GM18909 (cell line): Measurements from ENCODE around the gene KANSL1.
"Not testable (repeated sequence)": the region's sequence is repeated elsewhere in the genome, so short reads cannot be mapped to it uniquely, and the experiment has no call there.

Experiments
- ATAC-seq: cut with Tn5 transposase; IDR thresholded peaks from one replicate; pipeline ENCODE4 v1.9.1; 2021; ENCODE audit warnings: mild to moderate bottlenecking; ENCODE audit not compliant: unreplicated experiment, poor library complexity

The KANSL1 gene, protein sequence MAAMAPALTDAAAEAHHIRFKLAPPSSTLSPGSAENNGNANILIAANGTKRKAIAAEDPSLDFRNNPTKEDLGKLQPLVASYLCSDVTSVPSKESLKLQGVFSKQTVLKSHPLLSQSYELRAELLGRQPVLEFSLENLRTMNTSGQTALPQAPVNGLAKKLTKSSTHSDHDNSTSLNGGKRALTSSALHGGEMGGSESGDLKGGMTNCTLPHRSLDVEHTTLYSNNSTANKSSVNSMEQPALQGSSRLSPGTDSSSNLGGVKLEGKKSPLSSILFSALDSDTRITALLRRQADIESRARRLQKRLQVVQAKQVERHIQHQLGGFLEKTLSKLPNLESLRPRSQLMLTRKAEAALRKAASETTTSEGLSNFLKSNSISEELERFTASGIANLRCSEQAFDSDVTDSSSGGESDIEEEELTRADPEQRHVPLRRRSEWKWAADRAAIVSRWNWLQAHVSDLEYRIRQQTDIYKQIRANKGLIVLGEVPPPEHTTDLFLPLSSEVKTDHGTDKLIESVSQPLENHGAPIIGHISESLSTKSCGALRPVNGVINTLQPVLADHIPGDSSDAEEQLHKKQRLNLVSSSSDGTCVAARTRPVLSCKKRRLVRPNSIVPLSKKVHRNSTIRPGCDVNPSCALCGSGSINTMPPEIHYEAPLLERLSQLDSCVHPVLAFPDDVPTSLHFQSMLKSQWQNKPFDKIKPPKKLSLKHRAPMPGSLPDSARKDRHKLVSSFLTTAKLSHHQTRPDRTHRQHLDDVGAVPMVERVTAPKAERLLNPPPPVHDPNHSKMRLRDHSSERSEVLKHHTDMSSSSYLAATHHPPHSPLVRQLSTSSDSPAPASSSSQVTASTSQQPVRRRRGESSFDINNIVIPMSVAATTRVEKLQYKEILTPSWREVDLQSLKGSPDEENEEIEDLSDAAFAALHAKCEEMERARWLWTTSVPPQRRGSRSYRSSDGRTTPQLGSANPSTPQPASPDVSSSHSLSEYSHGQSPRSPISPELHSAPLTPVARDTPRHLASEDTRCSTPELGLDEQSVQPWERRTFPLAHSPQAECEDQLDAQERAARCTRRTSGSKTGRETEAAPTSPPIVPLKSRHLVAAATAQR (N-terminal part only)

DNA sequence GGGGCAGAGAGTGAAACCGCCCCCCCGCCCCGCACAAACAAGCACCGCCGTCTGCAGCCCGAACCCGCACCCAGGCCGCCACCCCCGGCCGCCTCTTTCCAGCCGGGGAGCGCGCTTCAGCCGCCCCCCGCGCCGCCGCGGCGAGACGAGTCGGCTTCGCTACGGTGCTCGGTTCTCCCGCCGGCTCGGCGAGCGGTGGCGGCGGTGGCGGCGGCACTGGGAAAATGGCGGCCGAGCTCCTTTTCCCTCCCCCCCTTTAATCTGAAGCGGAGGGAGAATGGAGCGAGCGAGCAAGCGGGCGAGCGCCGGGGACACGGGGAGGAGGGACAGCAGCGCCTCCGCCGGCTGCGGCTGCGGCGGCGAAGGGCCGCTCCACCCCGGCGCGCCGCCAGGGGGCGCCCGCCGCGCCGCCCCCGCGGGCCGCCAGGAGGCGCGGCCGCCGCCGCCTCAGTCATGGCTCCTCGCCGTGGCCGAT lies at the start of gene KANSL1:
Gene KANSL1, minus strand, starts transcription at position 279 of the 475 bp plus-strand sequence. CDS start 21,286 bp downstream, outside the sequence.
- peak; percentile 67 for ATAC-seq

DNA sequence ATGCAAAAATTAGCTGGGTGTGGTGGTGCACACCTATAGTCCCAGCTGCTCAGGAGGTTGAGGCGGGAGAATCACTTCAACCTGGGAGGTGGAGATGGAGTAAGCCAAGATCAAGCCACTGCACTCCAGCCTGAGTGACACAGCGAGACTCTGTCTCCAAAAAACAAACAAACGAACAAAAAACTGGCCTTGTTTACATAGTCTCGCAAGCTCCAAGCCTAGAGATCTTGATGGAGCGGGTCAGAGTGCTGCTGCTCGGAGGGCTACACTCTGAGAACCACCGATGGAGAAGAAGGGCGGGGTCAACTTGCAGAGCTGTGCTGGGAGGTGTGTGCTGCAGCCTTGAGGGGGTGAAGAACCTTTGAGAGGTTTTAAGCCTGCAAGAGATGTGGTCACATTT lies 38.1 kb upstream of the KANSL1 start:
- not testable (repeated sequence) for ATAC-seq

GRCh38 chr17:46225274-46225794 lies 32.1 kb upstream of the KANSL1 start:
- ATAC-seq: peak; percentile 98

DNA sequence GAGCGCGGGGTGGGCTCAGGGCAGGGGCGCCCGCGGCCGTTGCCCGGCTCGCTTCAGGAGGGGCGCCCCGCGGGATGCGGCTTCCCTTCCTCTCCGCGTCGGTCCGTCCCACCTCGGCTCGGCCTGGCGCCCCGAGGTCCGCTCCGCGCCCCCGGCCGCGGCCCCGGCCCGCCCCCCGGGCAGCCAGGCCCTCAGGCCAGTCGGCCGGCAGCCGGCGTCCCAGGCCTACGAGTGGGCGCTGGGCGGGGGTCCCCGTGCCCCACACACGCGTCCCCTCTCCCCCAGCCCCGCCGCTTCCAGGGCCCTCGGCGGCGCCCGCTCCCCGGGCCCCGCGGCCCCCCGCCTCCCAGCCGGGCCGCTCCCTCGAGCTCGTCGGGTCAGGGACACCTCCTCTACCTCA lies 31.6 kb upstream of the KANSL1 start:
- peak; percentile 36 for ATAC-seq

DNA sequence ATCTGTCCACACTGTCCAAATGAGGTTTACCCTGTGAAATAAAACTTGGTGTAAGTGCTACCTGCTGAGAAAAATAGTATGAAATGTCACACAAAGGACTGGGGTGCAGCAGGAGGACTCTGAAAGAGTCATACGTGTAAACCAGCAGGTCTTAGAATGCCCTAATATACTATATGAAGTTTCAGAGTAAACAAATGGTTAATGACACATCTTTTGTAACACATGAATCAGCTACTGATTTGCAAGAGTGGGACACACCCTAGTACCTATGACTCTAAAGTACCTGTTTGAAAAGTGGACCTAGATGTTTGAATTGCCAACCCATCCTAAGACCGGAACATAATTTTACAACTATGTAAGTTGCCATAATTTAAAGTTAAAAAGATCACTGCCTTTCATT lies 29.8 kb upstream of the KANSL1 start:
- not testable (repeated sequence) for ATAC-seq

- no peak for ATAC-seq
These were observed 23.5 kb upstream of the KANSL1 start for GRCh38 chr17:46216682-46217081.

DNA sequence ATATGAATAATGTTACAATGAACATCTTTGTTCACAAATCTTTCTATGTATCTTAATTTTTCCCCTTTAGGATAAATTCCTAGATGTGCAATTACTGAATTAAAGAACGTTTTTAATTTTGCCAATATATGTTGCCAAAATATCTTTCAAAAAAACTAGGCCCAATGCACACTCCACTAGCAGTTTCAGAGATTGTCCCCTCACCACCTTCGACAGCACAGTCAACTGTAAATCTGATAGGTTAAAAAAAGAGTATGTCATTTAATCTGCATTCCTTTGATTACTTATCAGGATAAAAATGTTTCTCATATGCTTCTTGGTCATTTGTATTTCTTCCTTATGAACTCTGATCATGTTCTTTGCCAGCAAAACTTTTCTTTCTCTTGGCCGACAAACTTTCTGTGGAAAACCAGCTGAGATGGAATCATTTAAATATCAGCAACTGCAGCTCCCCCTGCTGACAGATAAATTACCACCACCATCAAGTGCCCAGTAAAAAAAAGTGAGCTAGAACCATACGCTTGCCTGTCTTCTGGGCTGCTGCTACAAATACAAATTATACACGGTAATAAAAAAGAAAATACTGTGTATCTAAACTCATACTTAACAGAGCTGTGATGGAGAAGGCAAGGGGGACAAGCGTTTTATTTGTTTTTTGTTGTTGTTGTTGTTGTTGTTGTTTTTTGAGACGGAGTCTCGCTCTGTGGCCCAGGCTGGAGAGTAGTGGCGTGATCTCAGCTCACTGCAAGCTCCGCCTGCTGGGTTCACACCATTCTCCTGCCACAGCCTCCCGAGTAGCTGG lies 19.6 kb upstream of the KANSL1 start:
- no peak for ATAC-seq

GRCh38 chr17:46208997-46209396 lies 15.8 kb upstream of the KANSL1 start:
- no peak for ATAC-seq

DNA sequence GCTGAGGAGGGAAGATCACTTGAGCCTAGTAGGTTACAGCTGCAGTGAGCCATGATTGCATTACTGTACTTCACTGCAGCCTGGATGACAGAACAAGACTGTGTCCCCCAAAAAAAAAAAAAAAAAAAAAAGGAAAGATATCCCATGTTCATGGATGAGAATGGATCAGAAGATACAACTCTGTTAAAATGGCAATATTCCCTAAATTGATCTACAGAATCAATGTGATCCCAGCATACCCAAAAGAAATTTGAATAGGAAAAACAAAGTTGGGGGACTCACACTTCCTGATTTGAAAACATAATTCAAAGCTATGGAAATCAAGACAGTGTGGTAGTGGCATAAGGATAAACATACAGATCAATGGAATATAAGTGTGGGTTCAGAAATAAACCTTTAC lies 12.7 kb upstream of the KANSL1 start:
- ATAC-seq: no peak

DNA sequence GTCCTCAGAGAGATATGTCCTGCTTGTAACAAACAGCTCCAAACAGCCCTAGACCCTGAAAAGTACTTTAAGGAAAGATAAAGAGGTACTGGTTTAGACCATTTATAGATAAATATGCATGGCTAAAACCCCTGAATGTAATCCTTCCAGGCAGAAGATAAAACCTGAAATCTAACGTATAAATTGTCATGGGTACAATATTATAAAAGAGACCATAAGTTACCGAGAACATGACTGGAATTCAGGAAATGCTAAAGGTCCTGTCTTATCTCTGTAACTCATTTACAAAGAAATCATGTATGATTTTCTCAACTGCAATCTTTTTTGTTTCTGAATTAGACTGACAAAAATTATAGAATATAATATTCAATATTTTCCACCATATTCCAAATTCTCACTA lies 9.2 kb upstream of the KANSL1 start:
- no peak for ATAC-seq

- ATAC-seq: no peak
These were observed 8.3 kb upstream of the KANSL1 start for GRCh38 chr17:46201491-46201890.

- ATAC-seq: no peak
These were observed 7.0 kb upstream of the KANSL1 start for GRCh38 chr17:46200197-46200596.

- ATAC-seq: no peak
These were observed 6.2 kb upstream of the KANSL1 start for GRCh38 chr17:46199379-46199778.

DNA sequence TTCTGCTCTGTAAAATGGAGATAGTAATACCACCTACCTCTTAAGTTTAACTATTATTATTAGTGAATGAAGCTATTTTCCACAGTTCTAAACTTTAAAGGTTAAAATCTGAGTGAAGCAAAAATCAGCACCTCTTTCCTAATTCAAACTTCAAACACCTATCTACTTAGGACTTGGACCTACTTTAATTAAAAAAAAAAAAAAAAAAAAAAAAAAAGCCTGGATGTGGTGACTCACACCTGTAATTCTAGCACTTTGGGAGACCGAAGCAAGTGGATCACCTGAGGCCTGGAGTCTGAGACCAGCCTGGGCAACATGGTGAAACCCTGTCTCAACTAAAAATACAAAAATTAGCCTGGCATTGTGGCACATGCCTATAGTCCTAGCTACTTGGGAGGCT lies 5.0 kb upstream of the KANSL1 start:
- ATAC-seq: no peak

DNA sequence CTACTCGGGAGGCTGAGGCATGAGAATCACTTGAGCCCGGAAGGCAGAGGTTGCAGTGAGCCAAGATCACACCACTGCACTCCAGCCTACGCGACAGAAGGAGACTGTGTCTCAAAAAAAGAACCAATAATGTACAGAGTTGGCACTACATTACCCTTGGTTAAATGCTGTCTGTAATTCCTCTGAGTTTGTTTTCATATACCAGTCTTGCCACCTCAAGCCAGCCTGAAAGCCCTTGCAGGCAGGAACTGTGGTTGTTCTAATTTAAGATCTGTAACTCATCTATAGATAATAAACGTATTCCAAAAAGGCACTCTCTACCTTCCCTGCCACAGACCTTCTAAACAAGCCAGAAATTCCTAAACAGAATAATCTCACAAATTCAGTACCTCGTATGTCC lies 4.3 kb upstream of the KANSL1 start:
- ATAC-seq: no peak

DNA sequence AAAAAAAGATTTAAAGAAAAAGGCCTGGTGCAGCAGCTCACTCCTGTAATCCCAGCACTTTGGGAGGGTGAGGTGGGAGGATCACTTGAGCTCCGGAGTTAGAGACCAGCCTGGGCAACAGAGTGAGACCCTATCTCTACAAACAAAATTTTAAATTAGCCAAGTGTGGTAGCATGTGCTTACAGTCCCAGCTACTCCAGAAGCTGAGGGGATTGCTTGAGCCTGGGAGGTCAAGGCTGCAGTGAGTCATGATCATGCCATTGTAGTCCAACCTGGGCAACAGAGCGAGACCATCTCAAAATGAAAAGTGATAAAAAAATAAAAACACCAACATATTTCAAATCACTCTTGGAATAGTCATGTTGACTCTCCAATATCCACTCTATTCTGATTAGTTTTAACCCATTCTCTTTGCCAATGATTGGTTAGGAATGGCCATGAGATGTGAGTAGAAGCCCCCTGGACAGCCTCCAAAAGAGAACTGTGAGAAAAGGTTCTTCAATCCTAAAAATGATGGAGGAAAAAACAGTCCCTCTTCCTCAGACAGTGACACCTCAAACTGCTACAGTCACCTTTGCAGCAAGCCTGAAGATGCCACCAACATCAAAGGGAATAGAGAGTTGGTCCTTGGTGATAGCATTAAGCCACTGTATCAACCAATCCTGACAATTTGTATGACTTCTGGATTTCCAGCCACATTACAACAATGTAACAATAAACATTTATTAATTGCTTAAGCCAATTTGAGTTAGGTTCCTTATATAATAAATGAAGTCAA lies 2.9 kb upstream of the KANSL1 start:
- ATAC-seq: no peak

- ATAC-seq: no peak
These were observed 2.1 kb upstream of the KANSL1 start for GRCh38 chr17:46195217-46195855.

GRCh38 chr17:46194393-46195216 lies 1.4 kb upstream of the KANSL1 start:
- no peak for ATAC-seq
